Thymus (tissue), 11 donors: ENCODE data around the gene TMEFF2. TPM values are rescaled to one million over a fixed set of nuclear protein-coding genes. Genes with fewer than 3 reads are reported as not detected.
"Not testable (repeated sequence)": the region's sequence is repeated elsewhere in the genome, so short reads cannot be mapped to it uniquely, and the experiment has no call there.

Experiments
- DNase-seq, 9 donors: peaks; one replicate each; pipeline ENCODE4 v3.0.0-alpha.2; 2013; ENCODE audit warnings: low spot score in 9 of 9, low read depth in 6 of 9, missing footprints in 1 of 9
- H3K27ac ChIP-seq, 2 donors: one replicate each; pipeline ENCODE4 v1.5.1; 2013; ENCODE audit warnings: control low read depth in 1 of 2, low read depth in 1 of 2, low read length in 1 of 2, mild to moderate bottlenecking in 1 of 2, moderate library complexity in 1 of 2
- H3K27me3 ChIP-seq, 2 donors: one replicate each; pipeline ENCODE4 v1.5.1; 2013; ENCODE audit warnings: low read length in 1 of 2; ENCODE audit not compliant: control insufficient read depth in 2 of 2, insufficient read depth in 1 of 2
- H3K36me3 ChIP-seq, 2 donors: one replicate each; pipeline ENCODE4 v1.5.1; 2013; ENCODE audit warnings: low read length in 1 of 2, mild to moderate bottlenecking in 1 of 2, moderate library complexity in 1 of 2; ENCODE audit not compliant: control insufficient read depth in 2 of 2, insufficient read depth in 2 of 2
- H3K4me1 ChIP-seq, 2 donors: one replicate each; pipeline ENCODE4 v1.5.1; 2013; ENCODE audit warnings: low read length in 2 of 2; ENCODE audit not compliant: control insufficient read depth in 2 of 2, insufficient read depth in 2 of 2
- H3K4me3 ChIP-seq, 2 donors: one replicate each; pipeline ENCODE4 v1.5.1; 2013; ENCODE audit warnings: low read length in 2 of 2, control low read depth in 1 of 2, mild to moderate bottlenecking in 1 of 2
- H3K9me3 ChIP-seq, 2 donors: one replicate each; pipeline ENCODE4 v1.5.1; 2013; ENCODE audit warnings: low read length in 1 of 2, mild to moderate bottlenecking in 1 of 2; ENCODE audit not compliant: control insufficient read depth in 2 of 2, insufficient read depth in 1 of 2
- WGBS: extraction: QIAGEN DNeasy Blood & Tissue Kit; methylation state at CpG from one replicate; pipeline ENCODE4 v1.1.7; 2013; 5-methylcytosine and 5-hydroxymethylcytosine counted together
- polyA plus RNA-seq: library from polyadenylated mRNA; stranded (reverse); fragments of 200-250 nt; gene quantifications from one replicate; pipeline ENCODE4 v1.2.3, GENCODE V29; 2013
- total RNA-seq: library from RNA; stranded (reverse); fragments of 120-200 nt; gene quantifications from one replicate; pipeline ENCODE4 v1.2.4, GENCODE V29; 2013
- donor health status: healthy.

The TMEFF2 gene
- total and polyA plus RNA-seq, 2 donors: 0.05 to 1.2 TPM

DNA sequence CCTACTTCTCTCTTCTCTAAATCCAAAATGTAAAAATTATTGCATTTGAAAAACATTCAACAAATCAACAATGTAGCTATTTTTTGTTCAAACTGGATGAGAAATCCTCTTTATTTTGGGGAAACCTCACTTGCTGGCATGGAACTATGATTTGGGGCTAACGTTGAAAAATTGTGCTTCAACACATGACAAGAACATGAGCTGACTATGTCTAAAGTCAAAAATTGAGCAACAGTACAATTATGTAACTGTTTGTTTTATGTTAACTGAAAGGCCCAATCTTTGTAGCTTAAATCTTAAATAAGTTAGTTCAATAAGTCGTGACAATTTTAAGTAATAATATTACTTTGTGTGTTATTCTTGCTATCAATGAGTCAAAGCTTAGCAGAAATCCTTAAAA is 67.3 kb downstream of the TMEFF2 start:
- Histone ChIP-seq H3K4me1 (peaks cover 0 to 3% of the 10 kb centered on the region in 2 donors), H3K36me3 (no peaks in the 10 kb centered on the region), H3K9me3 (no peaks in the 10 kb centered on the region), H3K27ac (no peak overlapping the region), H3K27me3 (no peaks in the 10 kb centered on the region), H3K4me3 (no peak overlapping the region)
- 92% methylated on average over 2 of the region's 2 CpGs for WGBS
- no peak for DNase-seq

DNA sequence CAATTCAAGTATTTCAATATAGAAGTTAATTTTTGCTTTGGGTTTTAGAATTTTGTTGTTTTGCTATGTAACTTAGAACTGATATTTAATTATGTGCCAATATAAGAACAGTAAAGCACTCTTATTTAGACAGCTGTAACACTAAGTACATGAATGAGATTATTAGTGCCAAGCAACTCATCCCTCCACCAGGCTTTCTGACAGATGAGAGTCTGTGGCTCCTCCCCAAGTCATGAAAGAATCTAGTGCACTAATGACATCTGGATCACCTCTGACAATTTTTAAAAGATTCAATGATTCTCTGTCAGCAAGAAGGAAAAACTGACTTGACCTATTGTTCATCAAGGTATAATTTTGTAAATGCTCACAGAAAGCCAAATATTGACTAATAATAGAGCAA is 67.8 kb downstream of the TMEFF2 start:
- H3K4me1 ChIP-seq: peaks cover 0 to 3% of the 10 kb centered on the region in 2 donors
- no peak overlapping the region for H3K4me3 ChIP-seq
- no peaks in the 10 kb centered on the region for H3K27me3 ChIP-seq
- DNase-seq: no peak
- H3K36me3 ChIP-seq: no peaks in the 10 kb centered on the region
- no peaks in the 10 kb centered on the region for H3K9me3 ChIP-seq
- H3K27ac ChIP-seq: no peak overlapping the region

DNA sequence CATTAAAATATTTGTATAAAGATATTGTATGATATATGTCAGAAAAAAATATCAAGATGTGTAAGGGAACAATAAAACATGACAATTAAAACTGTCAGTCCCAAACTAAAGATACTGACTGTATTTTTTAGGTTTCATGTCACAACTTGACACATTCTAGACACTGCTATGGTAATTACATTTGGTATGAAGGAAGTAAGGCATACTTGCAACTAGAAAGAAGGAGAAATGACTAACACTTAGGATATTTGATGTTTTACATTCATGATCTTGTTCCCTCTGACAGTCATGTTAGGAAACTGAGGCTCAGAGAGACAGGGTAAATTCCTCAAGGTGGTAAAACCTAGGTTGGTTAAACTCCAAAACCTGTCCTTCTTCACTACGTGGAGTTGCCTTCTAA is 68.3 kb downstream of the TMEFF2 start:
- no peak overlapping the region for H3K4me3 ChIP-seq
- DNase-seq: no peak
- no peaks in the 10 kb centered on the region for H3K9me3 ChIP-seq
- no peaks in the 10 kb centered on the region for H3K27me3 ChIP-seq
- H3K36me3 ChIP-seq: no peaks in the 10 kb centered on the region
- H3K27ac ChIP-seq: no peak overlapping the region
- 0% methylated on average over 1 of the region's 1 CpG for WGBS
- H3K4me1 ChIP-seq: peaks cover 0 to 3% of the 10 kb centered on the region in 2 donors

DNA sequence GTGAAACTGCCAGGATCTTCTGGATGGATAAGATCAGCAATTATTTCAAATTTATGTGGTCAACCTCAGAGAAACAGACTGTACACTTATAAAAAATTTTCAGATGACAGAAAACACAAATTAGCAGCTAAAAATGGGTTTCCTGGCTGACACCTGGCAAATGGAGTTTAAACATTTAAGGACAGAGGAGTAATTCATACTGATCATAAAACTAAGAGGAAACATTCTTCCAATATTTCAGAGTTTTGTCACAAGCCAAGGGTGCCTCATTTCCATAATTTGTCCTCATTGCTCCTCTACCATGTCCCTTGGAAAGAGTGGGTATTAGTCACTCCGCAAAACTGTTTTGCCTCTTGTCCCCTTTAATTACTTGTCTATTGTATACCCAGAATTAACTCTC is 70.2 kb downstream of the TMEFF2 start:
- Histone ChIP-seq H3K4me3 (no peak overlapping the region), H3K4me1 (peaks cover 0 to 3% of the 10 kb centered on the region in 2 donors), H3K27me3 (no peaks in the 10 kb centered on the region), H3K27ac (no peak overlapping the region), H3K9me3 (no peaks in the 10 kb centered on the region), H3K36me3 (no peaks in the 10 kb centered on the region)
- WGBS: 100% methylated on average over 1 of the region's 1 CpG
- DNase-seq: no peak

DNA sequence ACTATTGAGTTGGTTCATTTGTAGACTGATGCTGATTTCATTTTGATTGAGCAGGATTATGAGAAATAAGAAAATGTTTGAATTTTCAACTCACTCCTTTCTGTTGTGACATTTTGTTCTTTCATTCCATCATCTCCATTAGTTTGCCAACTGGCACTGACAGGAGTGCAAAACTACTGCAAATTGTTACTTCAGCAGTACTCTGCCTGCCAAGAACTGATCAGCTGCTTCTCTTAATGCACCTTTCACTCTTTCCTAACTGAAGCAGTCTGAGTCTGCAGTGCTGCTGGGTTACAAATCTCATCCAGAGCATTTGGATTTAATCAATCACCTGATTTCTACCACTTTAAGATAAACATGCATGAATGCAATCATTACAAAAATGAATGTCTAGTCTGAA is 70.9 kb downstream of the TMEFF2 start:
- no peak for DNase-seq

DNA sequence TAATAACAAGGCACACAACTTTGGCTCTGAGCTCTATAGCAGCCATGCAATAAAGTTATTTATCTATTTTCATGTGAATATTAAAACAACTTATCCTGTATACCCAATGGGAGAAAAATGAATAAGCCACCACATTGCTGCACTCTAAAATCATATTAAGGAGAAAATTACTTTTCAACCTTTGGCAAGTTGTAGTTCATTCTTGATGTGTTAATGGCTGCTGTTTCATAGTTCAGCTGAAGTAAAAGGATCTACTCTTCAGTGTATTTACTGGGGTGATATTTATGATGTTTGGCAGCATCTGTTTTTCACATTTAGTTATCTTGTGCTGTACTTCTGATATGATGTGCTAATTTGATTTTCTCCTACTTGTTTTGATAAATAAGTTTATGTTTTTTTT is 71.8 kb downstream of the TMEFF2 start:
- no peak overlapping the region for H3K4me3 ChIP-seq
- H3K36me3 ChIP-seq: no peaks in the 10 kb centered on the region
- no peaks in the 10 kb centered on the region for H3K4me1 ChIP-seq
- H3K9me3 ChIP-seq: no peaks in the 10 kb centered on the region
- H3K27ac ChIP-seq: no peak overlapping the region
- H3K27me3 ChIP-seq: no peaks in the 10 kb centered on the region
- no peak for DNase-seq

More for the DNA sequence above, 70.9 kb downstream of the TMEFF2 start:
- Histone ChIP-seq H3K27me3 (no peaks in the 10 kb centered on the region), H3K9me3 (no peaks in the 10 kb centered on the region), H3K27ac (no peak overlapping the region), H3K4me1 (peaks cover 0 to 2% of the 10 kb centered on the region in 2 donors), H3K36me3 (no peaks in the 10 kb centered on the region), H3K4me3 (no peak overlapping the region)

DNA sequence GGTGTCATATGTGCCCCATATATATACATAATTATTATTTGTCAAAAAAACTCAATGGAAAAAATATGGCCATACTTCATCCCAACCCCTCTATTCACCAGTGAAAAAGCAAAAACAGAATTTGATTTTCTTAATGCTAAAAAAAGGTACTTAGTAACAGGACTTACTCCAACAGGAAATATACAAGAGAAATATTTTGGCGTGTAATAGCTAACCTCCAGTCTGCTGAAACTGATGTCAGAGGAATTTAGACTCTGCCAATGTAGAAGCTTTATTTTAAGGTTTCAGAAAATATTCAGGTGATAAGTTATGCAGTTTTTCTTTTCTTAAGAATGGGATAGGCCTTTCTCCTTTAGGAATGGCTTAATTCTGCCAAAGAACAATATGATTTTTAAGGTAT is 72.6 kb downstream of the TMEFF2 start:
- no peaks in the 10 kb centered on the region for H3K36me3 ChIP-seq
- H3K9me3 ChIP-seq: no peaks in the 10 kb centered on the region
- H3K4me1 ChIP-seq: no peaks in the 10 kb centered on the region
- 62% methylated on average over 1 of the region's 1 CpG for WGBS
- H3K27me3 ChIP-seq: no peaks in the 10 kb centered on the region
- H3K27ac ChIP-seq: no peak overlapping the region
- no peak overlapping the region for H3K4me3 ChIP-seq
- no peak for DNase-seq

DNA sequence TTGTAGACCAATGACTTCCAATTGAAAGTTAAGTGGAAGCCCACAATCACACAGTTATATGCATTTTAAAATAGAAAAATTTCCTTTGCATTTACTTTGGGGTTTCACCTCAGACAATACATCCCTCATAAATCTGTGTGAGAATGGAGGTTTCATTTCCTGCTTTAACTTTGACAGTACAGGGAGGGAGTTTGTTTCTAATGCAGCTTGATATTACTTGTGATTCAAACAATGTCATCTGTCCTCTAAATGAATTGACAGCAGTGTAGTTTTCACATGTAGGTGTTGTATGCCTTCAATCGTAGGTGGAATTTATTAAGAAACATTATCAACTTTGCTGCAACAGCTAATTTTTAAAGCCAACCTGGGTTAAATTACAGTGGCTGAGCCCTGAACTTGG is 75.2 kb downstream of the TMEFF2 start:
- Histone ChIP-seq H3K27me3 (no peaks in the 10 kb centered on the region), H3K4me1 (no peaks in the 10 kb centered on the region), H3K27ac (no peak overlapping the region), H3K36me3 (no peaks in the 10 kb centered on the region), H3K4me3 (no peak overlapping the region), H3K9me3 (no peaks in the 10 kb centered on the region)
- WGBS: 92% methylated on average over 1 of the region's 1 CpG
- no peak for DNase-seq

DNA sequence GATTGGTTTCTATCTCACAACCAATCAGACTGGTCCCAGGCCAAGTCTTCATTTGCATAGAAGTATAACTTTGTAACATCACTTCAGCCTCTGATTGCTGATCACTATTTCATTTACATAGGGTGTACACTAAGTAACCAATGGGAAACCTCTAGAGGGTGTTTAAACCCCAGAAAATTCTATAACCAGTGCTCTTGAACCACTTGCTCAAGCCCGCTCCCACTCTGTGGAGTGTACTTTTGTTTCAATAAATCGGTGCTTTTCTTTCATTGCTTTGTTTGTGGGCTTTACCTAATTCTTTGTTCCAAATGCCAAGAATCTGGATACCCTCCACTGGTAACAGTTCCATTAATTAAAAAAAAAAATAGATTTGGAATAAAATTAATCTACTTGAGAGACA is 77.0 kb downstream of the TMEFF2 start:
- Histone ChIP-seq H3K27ac (no peak overlapping the region), H3K27me3 (no peaks in the 10 kb centered on the region), H3K9me3 (no peaks in the 10 kb centered on the region), H3K4me1 (no peaks in the 10 kb centered on the region), H3K4me3 (no peak overlapping the region), H3K36me3 (no peaks in the 10 kb centered on the region)
- WGBS: 50% methylated on average over 2 of the region's 2 CpGs
- no peak for DNase-seq

DNA sequence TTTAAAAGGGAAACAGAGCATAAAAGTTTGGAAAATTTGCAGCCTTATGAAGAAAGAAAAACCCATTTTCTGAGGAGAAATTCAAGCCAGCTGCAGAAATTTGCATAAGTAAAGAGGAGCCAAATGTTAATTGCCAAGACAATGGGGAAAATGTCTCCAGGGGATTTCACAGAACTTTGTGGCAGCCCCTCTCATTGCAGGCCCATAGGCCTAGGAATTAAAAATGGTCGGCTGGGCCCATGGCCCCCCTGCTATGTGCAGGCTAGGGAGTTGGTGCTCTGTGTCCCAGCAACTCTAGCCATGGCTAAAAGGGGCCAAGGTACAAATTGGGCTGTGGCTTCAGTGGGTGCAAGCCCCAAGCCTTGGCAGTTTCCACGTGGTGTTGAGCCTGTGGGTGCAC is 83.2 kb downstream of the TMEFF2 start:
- 89% methylated on average over 2 of the region's 2 CpGs for whole genome bisulfite sequencing
- not testable (repeated sequence) for H3K9me3 ChIP-seq

More for the DNA sequence above, 83.2 kb downstream of the TMEFF2 start:
- DNase-seq, H3K4me3 ChIP-seq, H3K27ac ChIP-seq, H3K4me1 ChIP-seq, H3K36me3 ChIP-seq, H3K27me3 ChIP-seq: not testable (repeated sequence)
